B cell (primary cell): Measurements from ENCODE around the gene BRSK2.

Experiments
- CTCF ChIP-seq: fragments of 200-600 bp; IDR thresholded peaks from one replicate; pipeline ENCODE4 v1.8.0; 2022; ENCODE audit warnings: antibody characterized with exemption, mild to moderate bottlenecking
- EZH2 ChIP-seq: IDR thresholded peaks from 2 replicates; pipeline ENCODE4 v1.6.1; 2012; ENCODE audit warnings: borderline replicate concordance, low read depth, mild to moderate bottlenecking, moderate library complexity, low read length; ENCODE audit not compliant: insufficient read depth, poor library complexity, severe bottlenecking

- TF ChIP-seq CTCF: no peak
- TF ChIP-seq EZH2: no peak
Observed at GRCh38 chr11:1397862-1398527, 8.3 kb downstream of the BRSK2 start.
